GM21381 (cell line): ENCODE measurements around the gene FAM98C.

Source experiments
- ATAC-seq: cut with Tn5 transposase; IDR thresholded peaks from one replicate; pipeline ENCODE4 v1.9.1; 2021; ENCODE audit warnings: mild to moderate bottlenecking, moderate library complexity; ENCODE audit not compliant: unreplicated experiment

The FAM98C gene

DNA sequence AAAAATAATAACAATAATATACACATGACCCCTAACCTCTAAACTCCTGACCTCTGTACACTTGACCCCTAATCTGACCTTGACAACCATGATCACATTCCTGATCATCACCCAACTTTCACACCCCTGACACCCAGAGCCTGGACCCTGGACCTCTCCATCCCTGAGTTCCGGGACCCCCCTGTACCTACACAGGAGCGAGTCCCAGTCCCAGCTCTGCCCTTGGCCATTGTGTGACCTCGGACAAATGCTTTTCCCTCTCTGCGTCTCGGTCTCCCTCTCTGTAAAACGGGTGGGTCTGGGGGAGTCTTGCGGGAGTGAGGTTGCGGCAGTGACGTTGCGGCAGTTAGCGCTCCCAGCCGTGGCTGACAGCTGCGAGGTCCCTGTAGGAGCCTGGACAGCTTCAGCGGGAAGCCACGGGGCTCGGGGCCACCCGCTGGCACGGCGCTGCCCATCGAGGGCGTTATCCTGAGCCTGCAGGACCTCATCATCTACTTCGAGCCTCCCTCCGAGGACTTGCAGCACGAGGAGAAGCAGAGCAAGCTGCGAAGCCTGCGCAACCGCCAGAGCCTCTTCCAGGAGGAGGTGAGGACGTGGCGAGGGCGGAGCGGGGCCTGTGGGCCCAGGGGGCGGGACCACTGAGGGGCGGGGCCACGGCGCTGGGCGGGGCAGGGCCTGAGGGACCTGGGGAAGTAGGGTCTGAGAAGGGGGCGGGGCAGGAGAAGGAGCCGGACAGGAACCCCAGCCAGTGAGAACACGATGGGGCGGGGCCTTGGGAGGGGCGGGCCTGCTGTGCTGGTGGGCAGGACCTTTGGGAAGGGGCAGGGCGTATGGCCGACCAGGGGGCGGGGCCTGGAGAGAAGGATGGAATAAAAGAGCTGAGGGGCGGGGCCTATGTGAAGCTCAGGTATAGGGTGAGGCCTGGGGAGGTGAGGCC, 49.8 kb downstream of the FAM98C start:
- no peak for ATAC-seq

DNA sequence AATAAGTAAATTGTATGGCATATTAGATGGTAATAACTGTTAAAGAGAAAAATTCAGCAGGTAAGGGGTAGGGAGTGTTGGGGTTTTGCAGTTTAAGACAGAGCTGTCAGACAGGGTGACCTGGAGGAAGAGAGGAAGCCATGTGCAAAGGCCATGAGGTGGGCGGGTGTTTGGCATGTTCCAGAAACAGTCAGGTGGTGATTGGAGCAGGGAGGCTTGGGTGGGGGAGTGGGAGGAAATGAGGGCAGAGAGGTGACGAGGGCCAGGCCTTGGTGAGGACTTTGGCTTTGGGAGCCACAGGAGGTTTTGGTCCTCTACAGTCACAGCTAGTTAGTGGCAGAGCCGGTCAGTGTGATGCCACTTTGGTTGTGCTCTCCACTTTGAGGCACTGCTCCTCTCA, 50.7 kb downstream of the FAM98C start:
- ATAC-seq, result no peak

DNA sequence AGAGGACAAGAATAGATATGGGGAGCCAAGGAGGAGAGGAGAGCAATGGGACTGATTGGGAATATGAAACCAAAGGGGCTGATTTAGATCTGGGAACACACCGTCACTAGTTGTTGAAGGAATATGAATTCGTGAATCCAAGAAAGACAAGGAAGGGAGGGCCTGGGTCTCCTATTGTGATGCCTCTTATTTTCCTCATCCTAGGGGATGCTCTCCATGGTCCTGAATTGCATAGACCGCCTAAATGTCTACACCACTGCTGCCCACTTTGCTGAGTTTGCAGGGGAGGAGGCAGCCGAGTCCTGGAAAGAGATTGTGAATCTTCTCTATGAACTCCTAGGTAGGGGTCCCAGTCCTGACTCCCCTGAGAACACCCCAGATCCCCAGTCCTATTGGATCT, 52.1 kb downstream of the FAM98C start:
- ATAC-seq, result no peak

DNA sequence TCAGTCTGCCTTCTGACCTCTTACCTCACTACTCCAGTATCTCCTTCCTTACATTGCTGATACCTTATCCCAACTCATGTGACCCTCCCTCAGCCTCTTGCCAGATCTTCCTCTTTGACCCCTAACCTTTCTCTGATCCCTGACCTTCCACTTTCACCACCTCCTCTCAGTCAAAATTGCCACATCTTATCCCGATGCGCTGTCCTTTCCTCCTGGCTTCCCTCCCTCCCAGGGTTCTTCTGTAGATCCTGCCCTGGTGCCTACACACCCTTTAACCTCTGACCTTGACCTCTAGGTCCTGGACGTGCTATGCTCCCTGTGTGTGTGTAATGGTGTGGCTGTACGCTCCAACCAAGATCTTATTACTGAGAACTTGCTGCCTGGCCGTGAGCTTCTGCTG, 54.3 kb downstream of the FAM98C start:
- ATAC-seq, result no peak

DNA sequence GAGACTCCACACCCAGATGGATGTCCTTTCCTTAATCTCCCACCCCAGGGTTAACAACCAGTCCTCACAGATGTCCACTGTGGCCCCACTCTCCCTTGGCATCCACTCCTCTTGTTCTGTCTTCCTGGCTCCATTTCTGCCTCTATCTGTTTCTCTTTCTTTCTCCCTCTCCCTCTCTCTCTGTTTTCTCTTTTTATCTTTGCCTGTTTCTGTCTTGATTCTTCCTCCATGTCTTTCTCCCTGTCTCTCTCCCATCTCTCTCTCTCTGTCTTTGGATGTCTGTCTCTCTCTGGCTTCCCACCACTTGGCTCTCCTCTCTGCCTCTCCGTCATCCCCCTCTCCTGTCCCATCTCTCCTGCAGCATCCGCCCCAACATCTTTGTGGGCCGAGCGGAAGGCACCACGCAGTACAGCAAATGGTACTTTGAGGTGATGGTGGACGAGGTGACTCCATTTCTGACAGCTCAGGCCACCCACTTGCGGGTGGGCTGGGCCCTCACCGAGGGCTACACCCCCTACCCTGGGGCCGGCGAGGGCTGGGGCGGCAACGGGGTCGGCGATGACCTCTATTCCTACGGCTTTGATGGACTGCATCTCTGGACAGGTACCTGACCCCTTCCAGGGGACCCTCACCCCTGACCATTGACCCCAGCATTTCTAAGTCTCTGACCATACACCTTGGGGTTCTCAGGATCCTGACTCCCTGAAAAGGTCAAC, 55.0 kb downstream of the FAM98C start:
- no peak for ATAC-seq
